MM.1S (cell line): ENCODE measurements around the gene ZP2.

Experiments used
- DNase-seq: peaks from one replicate; pipeline ENCODE4 v3.0.0-alpha.2; 2015
- H2AFZ ChIP-seq: fragments of 300-600 bp; sonication (generic); 2 replicates; pipeline ENCODE4 v1.6.0; 2016; ENCODE audit warnings: antibody characterized with exemption, low read length
- H3F3A ChIP-seq: fragments of 300-600 bp; sonication (generic); 2 replicates; pipeline ENCODE4 v1.6.1; 2016; ENCODE audit warnings: mild to moderate bottlenecking, antibody characterized with exemption, low read length, moderate library complexity, mixed read lengths; ENCODE audit not compliant: insufficient read depth
- H3K27ac ChIP-seq: fragments of 300-600 bp; sonication (generic); 2 replicates; pipeline ENCODE4 v1.5.1; 2016; ENCODE audit warnings: mild to moderate bottlenecking, low read length
- H3K27me3 ChIP-seq: fragments of 300-600 bp; sonication (generic); replicated peaks from 2 replicates; pipeline ENCODE4 v1.6.0; 2016; ENCODE audit warnings: low read length; ENCODE audit not compliant: insufficient read depth
- H3K36me3 ChIP-seq: fragments of 300-600 bp; sonication (generic); replicated peaks from 2 replicates; pipeline ENCODE4 v1.6.1; 2016; ENCODE audit warnings: mild to moderate bottlenecking, low read length, mixed read lengths; ENCODE audit not compliant: insufficient read depth
- H3K4me1 ChIP-seq: fragments of 300-600 bp; sonication (generic); 2 replicates; pipeline ENCODE4 v1.6.1; 2016; ENCODE audit warnings: low read length, mixed read lengths
- H3K4me2 ChIP-seq: fragments of 300-600 bp; sonication (generic); 2 replicates; pipeline ENCODE4 v1.6.0; 2016; ENCODE audit warnings: low read depth, low read length
- H3K4me3 ChIP-seq: fragments of 300-600 bp; sonication (generic); 2 replicates; pipeline ENCODE4 v1.5.1; 2016; ENCODE audit warnings: low read length, mixed read lengths
- H3K79me2 ChIP-seq: fragments of 300-600 bp; sonication (generic); 2 replicates; pipeline ENCODE4 v1.6.1; 2016; ENCODE audit warnings: mixed run types, low read length, mixed read lengths
- H3K9ac ChIP-seq: fragments of 300-600 bp; sonication (generic); 2 replicates; pipeline ENCODE4 v1.6.1; 2016; ENCODE audit warnings: low read length, mixed read lengths
- H3K9me2 ChIP-seq: fragments of 300-600 bp; sonication (generic); replicated peaks from 2 replicates; pipeline ENCODE4 v1.6.1; 2016; ENCODE audit warnings: mild to moderate bottlenecking, low read length, mixed read lengths; ENCODE audit not compliant: insufficient read depth
- H3K9me3 ChIP-seq: fragments of 300-600 bp; sonication (generic); replicated peaks from 2 replicates; pipeline ENCODE4 v1.6.1; 2016; ENCODE audit warnings: mild to moderate bottlenecking, low read length, mixed read lengths; ENCODE audit not compliant: insufficient read depth
- H4K20me1 ChIP-seq: fragments of 300-600 bp; sonication (generic); 2 replicates; pipeline ENCODE4 v1.6.1; 2016; ENCODE audit warnings: mild to moderate bottlenecking, low read length, moderate library complexity, mixed read lengths; ENCODE audit not compliant: insufficient read depth
- EZH2 ChIP-seq: fragments of 300-600 bp; sonication (generic); optimal IDR thresholded peaks from 2 replicates; pipeline ENCODE3; 2017; ENCODE audit warnings: low read depth, mild to moderate bottlenecking, antibody characterized with exemption, low read length, mixed read lengths
- EZH2phosphoT487 ChIP-seq: fragments of 300-600 bp; sonication (generic); IDR thresholded peaks from 2 replicates; pipeline ENCODE4 v1.6.1; 2018; ENCODE audit warnings: antibody characterized with exemption, low read length
- TF ChIP-seq, protein P1 (sequence below): fragments of 300-600 bp; sonication (generic); IDR thresholded peaks from 2 replicates; pipeline ENCODE4 v1.5.1; 2016; ENCODE audit warnings: antibody characterized with exemption, low read length, mixed read lengths

Gene ZP2

DNA sequence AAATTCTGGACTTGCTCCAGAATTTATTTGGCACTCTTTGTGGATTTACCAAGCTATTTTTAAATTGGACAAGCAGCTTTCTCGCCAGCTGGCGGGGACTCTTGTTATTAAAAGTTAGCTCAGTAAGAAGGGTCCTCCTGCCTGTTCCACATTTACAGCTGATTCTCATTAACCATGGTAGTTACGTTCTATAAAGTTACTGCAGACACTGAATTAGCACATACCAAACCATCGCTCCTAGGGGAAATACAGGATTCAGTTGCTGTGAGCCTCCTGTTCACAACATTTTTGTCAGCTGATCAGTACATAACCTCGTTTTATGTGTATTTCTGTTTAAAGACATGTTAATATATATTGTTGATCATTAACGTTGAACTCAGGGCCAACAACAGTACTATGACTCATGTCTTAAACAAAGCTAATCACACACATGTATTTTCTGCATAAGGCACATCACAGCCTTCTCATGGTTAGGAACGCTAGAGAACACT, 48.7 kb downstream of the ZP2 start:
- Histone ChIP-seq H3K4me1 (peaks cover 6% of the 10 kb centered on the region), H3K79me2 (no peaks in the 10 kb centered on the region), H3K9ac (no peak overlapping the region), H3K36me3 (no peaks in the 10 kb centered on the region), H3K9me3 (no peaks in the 10 kb centered on the region), H3K27ac (no peak overlapping the region), H3F3A (no peaks in the 10 kb centered on the region), H3K4me2 (no peak overlapping the region), H3K27me3 (no peaks in the 10 kb centered on the region), H2AFZ (no peak overlapping the region), H3K9me2 (no peaks in the 10 kb centered on the region), H4K20me1 (no peaks in the 10 kb centered on the region), H3K4me3 (no peak overlapping the region)
- TF ChIP-seq, protein P1, sequence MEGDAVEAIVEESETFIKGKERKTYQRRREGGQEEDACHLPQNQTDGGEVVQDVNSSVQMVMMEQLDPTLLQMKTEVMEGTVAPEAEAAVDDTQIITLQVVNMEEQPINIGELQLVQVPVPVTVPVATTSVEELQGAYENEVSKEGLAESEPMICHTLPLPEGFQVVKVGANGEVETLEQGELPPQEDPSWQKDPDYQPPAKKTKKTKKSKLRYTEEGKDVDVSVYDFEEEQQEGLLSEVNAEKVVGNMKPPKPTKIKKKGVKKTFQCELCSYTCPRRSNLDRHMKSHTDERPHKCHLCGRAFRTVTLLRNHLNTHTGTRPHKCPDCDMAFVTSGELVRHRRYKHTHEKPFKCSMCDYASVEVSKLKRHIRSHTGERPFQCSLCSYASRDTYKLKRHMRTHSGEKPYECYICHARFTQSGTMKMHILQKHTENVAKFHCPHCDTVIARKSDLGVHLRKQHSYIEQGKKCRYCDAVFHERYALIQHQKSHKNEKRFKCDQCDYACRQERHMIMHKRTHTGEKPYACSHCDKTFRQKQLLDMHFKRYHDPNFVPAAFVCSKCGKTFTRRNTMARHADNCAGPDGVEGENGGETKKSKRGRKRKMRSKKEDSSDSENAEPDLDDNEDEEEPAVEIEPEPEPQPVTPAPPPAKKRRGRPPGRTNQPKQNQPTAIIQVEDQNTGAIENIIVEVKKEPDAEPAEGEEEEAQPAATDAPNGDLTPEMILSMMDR, result no peak
- TF ChIP-seq EZH2phosphoT487 (no peak), EZH2 (no peak)
- no peak for DNase-seq

DNA sequence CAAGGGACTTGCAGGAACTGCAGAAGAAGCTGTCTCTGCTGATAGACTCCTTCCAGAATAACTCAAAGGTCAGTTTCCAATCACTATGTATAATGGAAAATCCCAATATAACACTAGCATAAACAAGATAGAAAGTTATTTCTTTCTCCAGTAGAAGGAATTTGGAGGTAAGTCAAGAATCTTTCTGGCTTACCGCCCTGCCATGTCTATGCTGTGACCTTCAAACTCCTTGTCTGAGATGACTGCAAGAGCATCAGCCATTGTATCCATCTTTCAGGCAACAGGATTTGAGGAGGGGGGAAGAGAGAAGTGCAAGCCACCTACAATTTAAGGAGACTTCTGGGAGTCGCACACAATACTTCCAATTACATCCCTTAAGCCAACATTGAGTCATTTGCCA, 50.2 kb downstream of the ZP2 start:
- no peak for DNase-seq
- TF ChIP-seq EZH2phosphoT487 (no peak), EZH2 (no peak)
- TF ChIP-seq, protein P1, result no peak

DNA sequence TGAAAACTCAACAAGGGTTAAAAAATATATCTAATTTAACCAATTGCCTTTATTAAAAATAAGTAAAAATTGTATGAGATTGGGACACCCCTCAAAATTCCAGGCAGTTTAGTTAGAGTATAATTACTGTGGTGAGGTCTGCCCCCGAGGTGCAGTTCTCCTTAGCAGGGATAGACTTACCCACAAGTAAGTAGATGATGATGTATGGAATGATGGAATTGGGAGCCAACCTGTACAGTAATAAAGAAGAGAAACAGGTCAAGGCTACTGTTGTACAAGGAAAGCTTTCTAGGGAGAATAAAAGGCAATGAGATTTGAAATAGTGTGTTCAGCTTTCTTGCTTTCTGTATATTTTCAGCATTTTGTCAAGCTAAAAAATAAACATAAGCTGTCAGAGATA, 51.1 kb downstream of the ZP2 start:
- Histone ChIP-seq H3K4me1 (peaks cover 8% of the 10 kb centered on the region), H3K4me2 (no peak overlapping the region), H3K79me2 (no peaks in the 10 kb centered on the region), H3K4me3 (no peak overlapping the region), H3K27ac (no peak overlapping the region), H3K36me3 (no peaks in the 10 kb centered on the region), H3F3A (no peaks in the 10 kb centered on the region), H3K9me2 (no peaks in the 10 kb centered on the region), H2AFZ (no peak overlapping the region), H3K27me3 (no peaks in the 10 kb centered on the region), H3K9ac (no peak overlapping the region), H3K9me3 (no peaks in the 10 kb centered on the region), H4K20me1 (no peaks in the 10 kb centered on the region)
- no peak for TF ChIP-seq EZH2phosphoT487
- TF ChIP-seq, protein P1, result no peak
- TF ChIP-seq EZH2, result no peak
- DNase-seq, result no peak

More for the DNA sequence above, 50.2 kb downstream of the ZP2 start:
- Histone ChIP-seq H3K27ac (no peak overlapping the region), H3K4me2 (no peak overlapping the region), H3K4me3 (no peak overlapping the region), H3K4me1 (peaks cover 8% of the 10 kb centered on the region), H3K27me3 (no peaks in the 10 kb centered on the region), H3K9ac (no peak overlapping the region), H3K79me2 (no peaks in the 10 kb centered on the region), H3K9me2 (no peaks in the 10 kb centered on the region), H3F3A (no peaks in the 10 kb centered on the region), H4K20me1 (no peaks in the 10 kb centered on the region), H3K9me3 (no peaks in the 10 kb centered on the region), H2AFZ (no peak overlapping the region), H3K36me3 (no peaks in the 10 kb centered on the region)
